VCaP (cell line): ENCODE data around the gene GNS.

Experiments used
- H3K27ac ChIP-seq: fragments of 450-650 bp; 2 replicates; pipeline ENCODE4 v1.5.1; 2017
- CTCF ChIP-seq: fragments of 450-650 bp; conservative IDR thresholded peaks from 2 replicates; pipeline ENCODE4 v1.5.1; 2017; ENCODE audit warnings: mild to moderate bottlenecking, moderate library complexity

Gene GNS

GRCh38 chr12:64681200-64682052 lies 77.8 kb downstream of the GNS start:
- H3K27ac ChIP-seq = peak overlapping the region; percentile 69
- no peak for TF ChIP-seq CTCF

GRCh38 chr12:64680235-64680634 lies 79.0 kb downstream of the GNS start:
- TF ChIP-seq CTCF = no peak
- peak overlapping the region; percentile 69 for H3K27ac ChIP-seq

GRCh38 chr12:64679487-64680001 lies 79.7 kb downstream of the GNS start:
- peak overlapping the region; percentile 69 for H3K27ac ChIP-seq
- no peak for TF ChIP-seq CTCF

- peak overlapping the region; percentile 69 for H3K27ac ChIP-seq
- TF ChIP-seq CTCF = no peak
Observed at GRCh38 chr12:64678835-64679234, 80.4 kb downstream of the GNS start.

GRCh38 chr12:64678248-64678647 lies 81.0 kb downstream of the GNS start:
- peak overlapping the region; percentile 98 for H3K27ac ChIP-seq
- TF ChIP-seq CTCF = no peak; the same call in 1 of the 2 replicates

GRCh38 chr12:64675795-64676194 lies 83.4 kb downstream of the GNS start:
- no peak for TF ChIP-seq CTCF
- peak overlapping the region; percentile 98 for H3K27ac ChIP-seq

- no peak for TF ChIP-seq CTCF
- peak overlapping the region; percentile 98 for H3K27ac ChIP-seq
Observed at GRCh38 chr12:64674367-64674922, 84.8 kb downstream of the GNS start.
